ENCODE results near the gene DNAH11.

DNA sequence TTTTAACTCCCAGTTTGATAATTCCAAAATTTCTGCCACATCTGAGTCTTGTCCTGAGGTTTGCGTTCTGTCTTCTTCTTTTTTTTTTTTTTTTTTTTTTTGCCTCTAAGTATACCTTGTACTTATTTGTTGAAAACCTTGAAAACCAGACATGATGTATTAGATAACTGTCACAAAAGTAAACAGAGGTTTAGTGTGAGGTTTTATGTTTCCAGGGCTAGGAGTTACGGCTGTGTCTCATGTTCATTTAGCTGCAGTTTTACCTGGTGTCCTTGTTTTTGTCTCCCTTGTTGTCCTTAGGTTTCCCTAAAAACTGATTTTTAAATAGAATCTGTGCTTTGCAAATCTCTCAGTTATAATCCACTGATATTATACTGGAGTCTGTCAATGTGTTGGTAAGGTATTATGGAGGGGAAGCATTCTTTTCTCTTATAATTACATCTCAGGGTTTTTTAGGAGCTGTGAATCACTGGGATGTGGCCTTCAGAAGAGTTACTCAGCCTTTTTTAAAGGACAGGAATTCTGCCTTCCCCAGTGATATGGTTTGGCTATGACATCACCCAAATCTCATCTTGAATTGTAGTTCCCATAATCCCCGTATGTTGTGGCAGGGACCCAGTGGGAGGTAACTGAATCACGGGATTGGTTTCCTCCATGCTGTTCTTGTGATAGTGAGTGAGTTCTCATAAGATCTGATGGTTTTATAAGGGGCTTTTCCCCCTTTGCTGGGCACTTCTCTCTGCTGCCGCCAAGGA, 307.9 kb downstream of the DNAH11 start:
- TF ChIP-seq EGR1 (IDR thresholded peaks at IDR 0.05; ENCODE audit: low read depth in 2 of 2) (no peak), RAD21 (IDR thresholded peaks at IDR 0.05) (no peak), YY1 (IDR thresholded peaks at IDR 0.05) (no peak), SP1 (IDR thresholded peaks at IDR 0.05) (no peak), TAF1 (conservative IDR thresholded peaks at IDR 0.05) (no peak)
- TF ChIP-seq, protein P1, sequence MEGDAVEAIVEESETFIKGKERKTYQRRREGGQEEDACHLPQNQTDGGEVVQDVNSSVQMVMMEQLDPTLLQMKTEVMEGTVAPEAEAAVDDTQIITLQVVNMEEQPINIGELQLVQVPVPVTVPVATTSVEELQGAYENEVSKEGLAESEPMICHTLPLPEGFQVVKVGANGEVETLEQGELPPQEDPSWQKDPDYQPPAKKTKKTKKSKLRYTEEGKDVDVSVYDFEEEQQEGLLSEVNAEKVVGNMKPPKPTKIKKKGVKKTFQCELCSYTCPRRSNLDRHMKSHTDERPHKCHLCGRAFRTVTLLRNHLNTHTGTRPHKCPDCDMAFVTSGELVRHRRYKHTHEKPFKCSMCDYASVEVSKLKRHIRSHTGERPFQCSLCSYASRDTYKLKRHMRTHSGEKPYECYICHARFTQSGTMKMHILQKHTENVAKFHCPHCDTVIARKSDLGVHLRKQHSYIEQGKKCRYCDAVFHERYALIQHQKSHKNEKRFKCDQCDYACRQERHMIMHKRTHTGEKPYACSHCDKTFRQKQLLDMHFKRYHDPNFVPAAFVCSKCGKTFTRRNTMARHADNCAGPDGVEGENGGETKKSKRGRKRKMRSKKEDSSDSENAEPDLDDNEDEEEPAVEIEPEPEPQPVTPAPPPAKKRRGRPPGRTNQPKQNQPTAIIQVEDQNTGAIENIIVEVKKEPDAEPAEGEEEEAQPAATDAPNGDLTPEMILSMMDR (IDR thresholded peaks at IDR 0.05; ENCODE audit: low read depth, low read length, missing input control), result no peak
- TF ChIP-seq, protein P2, sequence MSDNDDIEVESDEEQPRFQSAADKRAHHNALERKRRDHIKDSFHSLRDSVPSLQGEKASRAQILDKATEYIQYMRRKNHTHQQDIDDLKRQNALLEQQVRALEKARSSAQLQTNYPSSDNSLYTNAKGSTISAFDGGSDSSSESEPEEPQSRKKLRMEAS (IDR thresholded peaks at IDR 0.05), result no peak

Data from liver (tissue), 3 donors.